ENCODE data around the gene OR2AT4.

GRCh38 chr11:75078233-75078632 lies 18.4 kb downstream of the OR2AT4 start:
- TF ChIP-seq POLR2A (IDR thresholded peaks at IDR 0.05) (no peak), CTCF (IDR thresholded peaks at IDR 0.05 in 8 of 11, conservative IDR thresholded peaks at IDR 0.05 in 3 of 11) (no peak)
